LNCaP clone FGC (cell line): Measurements from ENCODE around the gene TMEM88.
A peak's percentile ranks its signal among the peaks of the same experiment; 100 is the strongest.
"Not testable (repeated sequence)": the region's sequence is repeated elsewhere in the genome, so short reads cannot be mapped to it uniquely, and the experiment has no call there.

Experiments
- DNase-seq: peaks from one replicate; pipeline ENCODE4 v3.0.0-alpha.2; 2011; ENCODE audit warnings: low read depth
- H3K4me3 ChIP-seq: 2 replicates; pipeline ENCODE4 v1.5.1; 2011; ENCODE audit warnings: mild to moderate bottlenecking, low read depth, low read length, control low read depth
- TF ChIP-seq, protein P1 (sequence below): IDR thresholded peaks from 2 replicates; pipeline ENCODE4 v1.5.1; 2012; ENCODE audit warnings: mild to moderate bottlenecking; ENCODE audit not compliant: control insufficient read depth, insufficient read depth; ENCODE audit errors: extremely low read depth

TMEM88 gene, protein sequence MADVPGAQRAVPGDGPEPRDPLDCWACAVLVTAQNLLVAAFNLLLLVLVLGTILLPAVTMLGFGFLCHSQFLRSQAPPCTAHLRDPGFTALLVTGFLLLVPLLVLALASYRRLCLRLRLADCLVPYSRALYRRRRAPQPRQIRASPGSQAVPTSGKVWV

DNA sequence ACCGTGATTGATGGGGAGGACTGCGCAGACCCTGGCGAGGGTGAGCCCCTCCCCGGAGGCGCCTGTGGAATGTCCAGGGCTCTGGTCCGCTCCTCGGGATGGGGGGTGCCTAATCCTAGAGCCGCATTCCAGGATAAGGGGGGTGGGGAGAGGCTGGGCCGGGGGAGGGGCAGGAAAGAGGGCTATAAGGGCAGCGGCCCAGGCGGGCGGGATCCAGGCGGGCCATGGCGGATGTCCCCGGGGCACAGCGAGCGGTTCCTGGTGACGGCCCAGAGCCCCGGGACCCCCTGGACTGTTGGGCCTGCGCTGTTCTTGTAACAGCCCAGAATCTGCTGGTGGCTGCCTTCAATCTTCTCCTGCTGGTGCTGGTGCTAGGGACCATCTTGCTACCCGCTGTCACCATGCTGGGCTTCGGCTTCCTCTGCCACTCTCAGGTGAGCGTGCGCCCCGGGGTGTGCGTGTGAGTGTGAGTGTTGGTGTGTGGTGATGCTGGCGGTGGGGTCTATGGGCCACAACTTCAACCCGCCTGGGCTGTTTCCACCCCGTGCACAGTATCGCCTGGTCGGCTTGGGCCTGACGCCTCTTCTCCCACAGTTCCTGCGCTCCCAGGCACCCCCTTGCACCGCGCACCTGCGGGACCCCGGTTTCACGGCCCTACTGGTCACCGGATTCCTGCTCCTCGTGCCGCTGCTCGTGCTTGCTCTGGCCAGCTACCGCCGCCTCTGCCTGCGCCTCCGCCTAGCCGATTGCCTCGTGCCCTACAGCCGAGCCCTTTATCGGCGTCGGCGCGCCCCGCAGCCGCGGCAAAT lies at the start of gene TMEM88:
TSS of gene TMEM88 (plus strand) at position 216 of the 809 bp plus-strand sequence. CDS start at position 225, 9 bp downstream.
- no peak for DNase-seq
- TF ChIP-seq, protein P1, sequence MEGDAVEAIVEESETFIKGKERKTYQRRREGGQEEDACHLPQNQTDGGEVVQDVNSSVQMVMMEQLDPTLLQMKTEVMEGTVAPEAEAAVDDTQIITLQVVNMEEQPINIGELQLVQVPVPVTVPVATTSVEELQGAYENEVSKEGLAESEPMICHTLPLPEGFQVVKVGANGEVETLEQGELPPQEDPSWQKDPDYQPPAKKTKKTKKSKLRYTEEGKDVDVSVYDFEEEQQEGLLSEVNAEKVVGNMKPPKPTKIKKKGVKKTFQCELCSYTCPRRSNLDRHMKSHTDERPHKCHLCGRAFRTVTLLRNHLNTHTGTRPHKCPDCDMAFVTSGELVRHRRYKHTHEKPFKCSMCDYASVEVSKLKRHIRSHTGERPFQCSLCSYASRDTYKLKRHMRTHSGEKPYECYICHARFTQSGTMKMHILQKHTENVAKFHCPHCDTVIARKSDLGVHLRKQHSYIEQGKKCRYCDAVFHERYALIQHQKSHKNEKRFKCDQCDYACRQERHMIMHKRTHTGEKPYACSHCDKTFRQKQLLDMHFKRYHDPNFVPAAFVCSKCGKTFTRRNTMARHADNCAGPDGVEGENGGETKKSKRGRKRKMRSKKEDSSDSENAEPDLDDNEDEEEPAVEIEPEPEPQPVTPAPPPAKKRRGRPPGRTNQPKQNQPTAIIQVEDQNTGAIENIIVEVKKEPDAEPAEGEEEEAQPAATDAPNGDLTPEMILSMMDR: no peak
- H3K4me3 ChIP-seq: peak within 1 kb of the TSS; percentile 63

DNA sequence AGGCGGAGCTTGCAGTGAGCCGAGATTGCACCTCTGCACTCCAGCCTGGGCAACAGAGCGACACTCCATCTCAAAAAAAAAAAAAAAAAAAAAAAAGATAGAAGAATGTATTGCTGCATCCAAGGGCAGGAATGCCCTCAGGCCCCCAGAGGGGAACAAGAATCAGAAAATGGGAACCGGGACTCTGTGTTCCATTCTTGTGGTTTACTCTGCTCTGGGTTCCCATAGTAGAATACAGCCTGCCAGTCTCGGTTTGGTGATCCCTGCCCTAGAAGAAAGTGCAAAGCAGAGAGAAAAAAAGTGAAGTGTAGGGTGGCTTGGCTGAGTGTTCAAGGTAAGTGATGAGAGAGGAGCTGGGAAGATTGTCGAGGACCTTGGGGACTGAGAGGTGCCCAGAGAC lies 48.3 kb upstream of the TMEM88 start:
- H3K4me3 ChIP-seq: no peak overlapping the region
- DNase-seq: no peak
- TF ChIP-seq, protein P1: no peak

GRCh38 chr17:7807206-7807605 lies 47.7 kb upstream of the TMEM88 start:
- DNase-seq: no peak
- TF ChIP-seq, protein P1: no peak
- no peak overlapping the region for H3K4me3 ChIP-seq

DNA sequence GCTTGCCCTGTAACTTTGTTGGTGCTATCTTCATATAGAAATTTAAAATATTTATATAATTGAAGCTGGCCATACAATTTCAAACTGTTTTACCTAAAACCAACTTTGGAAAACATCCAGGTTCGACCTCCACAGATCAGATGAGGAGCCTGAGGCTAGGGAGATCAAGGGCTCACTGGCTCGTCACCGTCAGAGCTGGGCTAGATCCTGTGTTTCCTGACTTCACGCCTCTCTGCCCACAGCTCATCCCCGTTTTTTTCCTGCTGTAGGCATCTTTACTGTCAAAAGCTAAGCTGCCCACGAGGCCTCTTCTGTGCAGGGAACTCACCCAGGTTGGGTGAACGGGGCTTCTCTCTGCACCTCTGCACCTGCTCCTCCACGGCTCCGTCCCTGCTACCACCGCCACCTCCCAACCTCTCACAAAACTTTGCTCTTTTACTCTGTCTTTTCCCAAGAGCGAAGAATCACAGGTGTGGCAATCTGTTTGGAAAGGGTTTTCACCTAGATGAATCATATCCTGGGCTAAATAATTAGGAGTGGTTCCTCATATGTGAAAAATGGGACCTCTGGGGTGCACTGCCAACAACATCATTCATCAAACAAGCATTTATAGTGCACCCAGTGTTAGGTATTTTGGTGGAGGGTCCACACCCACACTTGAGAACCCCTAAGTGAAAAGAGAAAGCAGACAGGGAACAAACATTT lies 45.6 kb upstream of the TMEM88 start:
- no peak for DNase-seq
- no peak overlapping the region for H3K4me3 ChIP-seq
- TF ChIP-seq, protein P1: no peak

DNA sequence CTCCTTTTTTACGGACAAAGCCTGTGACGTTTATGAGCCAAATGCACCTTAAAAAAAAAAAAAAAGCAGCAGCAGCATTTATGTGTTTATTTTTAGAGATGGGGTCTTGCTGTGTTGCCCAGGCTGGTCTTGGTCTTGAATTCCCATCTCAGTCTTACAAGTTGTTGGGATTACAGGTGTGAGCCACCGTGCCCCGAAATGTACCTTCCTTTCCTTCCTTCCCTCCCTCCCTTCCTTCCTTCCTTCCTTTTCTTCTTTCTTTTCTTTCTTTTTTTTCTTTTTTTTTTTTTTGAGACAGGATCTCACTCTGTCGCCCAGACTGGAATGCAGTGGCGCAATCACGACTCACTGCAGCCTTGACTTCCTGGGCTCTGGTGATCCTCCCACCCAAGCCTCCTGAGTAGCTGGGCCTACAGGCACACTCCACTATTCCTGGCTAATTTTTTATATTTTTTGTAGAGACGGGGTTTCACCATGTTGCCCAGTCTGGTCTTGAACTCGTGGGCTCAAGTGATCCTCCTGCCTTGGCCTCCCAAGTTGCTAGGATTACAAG lies 45.0 kb upstream of the TMEM88 start:
- H3K4me3 ChIP-seq, DNase-seq: not testable (repeated sequence)

GRCh38 chr17:7811251-7811650 lies 43.6 kb upstream of the TMEM88 start:
- TF ChIP-seq, protein P1: no peak
- DNase-seq: no peak
- no peak overlapping the region for H3K4me3 ChIP-seq

GRCh38 chr17:7814969-7815368 lies 39.9 kb upstream of the TMEM88 start:
- TF ChIP-seq, protein P1: no peak
- DNase-seq: no peak
- no peak overlapping the region for H3K4me3 ChIP-seq
